ENCODE measurements around the gene ATP11A.
A peak's percentile ranks its signal among the peaks of the same experiment; 100 is the strongest.
"Not testable (repeated sequence)": the region's sequence is repeated elsewhere in the genome, so short reads cannot be mapped to it uniquely, and the experiment has no call there.

ATP11A gene

GRCh38 chr13:112841303-112842015 lies 151.6 kb downstream of the ATP11A start:
- not testable (repeated sequence) for DNase-seq (ENCODE audit: low spot score)

GRCh38 chr13:112842343-112842856 lies 152.6 kb downstream of the ATP11A start:
- DNase-seq (ENCODE audit: low spot score) = no peak

GRCh38 chr13:112842931-112843391 lies 153.1 kb downstream of the ATP11A start:
- DNase-seq (ENCODE audit: low spot score) = no peak

- DNase-seq (ENCODE audit: low spot score) = no peak
Observed at GRCh38 chr13:112843392-112844111, 153.7 kb downstream of the ATP11A start.

- DNase-seq (ENCODE audit: low spot score) = no peak
Observed at GRCh38 chr13:112844411-112844810, 154.6 kb downstream of the ATP11A start.

GRCh38 chr13:112844879-112845278 lies 155.0 kb downstream of the ATP11A start:
- DNase-seq (ENCODE audit: low spot score) = no peak

- DNase-seq (ENCODE audit: low spot score) = no peak
Observed at GRCh38 chr13:112845511-112846144, 155.8 kb downstream of the ATP11A start.

- no peak for DNase-seq (ENCODE audit: low spot score)
Observed at GRCh38 chr13:112846411-112847115, 156.7 kb downstream of the ATP11A start.

GRCh38 chr13:112849500-112849899 lies 159.7 kb downstream of the ATP11A start:
- peak; percentile 29 for DNase-seq (ENCODE audit: low spot score)

GRCh38 chr13:112850273-112850672 lies 160.4 kb downstream of the ATP11A start:
- no peak for DNase-seq (ENCODE audit: low spot score)

GRCh38 chr13:112851107-112852038 lies 161.5 kb downstream of the ATP11A start:
- no peak for DNase-seq (ENCODE audit: low spot score)

- no peak for DNase-seq (ENCODE audit: low spot score)
Observed at GRCh38 chr13:112852392-112852791, 162.6 kb downstream of the ATP11A start.

GRCh38 chr13:112852808-112853207 lies 163.0 kb downstream of the ATP11A start:
- DNase-seq (ENCODE audit: low spot score) = no peak

- no peak for DNase-seq (ENCODE audit: low spot score)
Observed at GRCh38 chr13:112854321-112854720, 164.5 kb downstream of the ATP11A start.

- DNase-seq (ENCODE audit: low spot score) = no peak
Observed at GRCh38 chr13:112855859-112856258, 166.0 kb downstream of the ATP11A start.

- DNase-seq (ENCODE audit: low spot score) = no peak
Observed at GRCh38 chr13:112857914-112858490, 168.2 kb downstream of the ATP11A start.

- DNase-seq (ENCODE audit: low spot score) = no peak
Observed at GRCh38 chr13:112859128-112859816, 169.4 kb downstream of the ATP11A start.

GRCh38 chr13:112859817-112860190 lies 170.0 kb downstream of the ATP11A start:
- DNase-seq (ENCODE audit: low spot score) = no peak

GRCh38 chr13:112861876-112862615 lies 172.2 kb downstream of the ATP11A start:
- DNase-seq (ENCODE audit: low spot score) = no peak
